K562 (cell line): ENCODE results near the gene TMEM247. TPM values are rescaled to one million over a fixed set of nuclear protein-coding genes. Genes with fewer than 3 reads are reported as not detected.

Experiments
- ATAC-seq: fragments of 200-7000 bp; cut with Tn5 transposase; 3 replicates; pipeline ENCODE4 v1.9.1; 2020; ENCODE audit warnings: moderate library complexity
- BruUV-seq: library from RNA; stranded (reverse); fragments of 400-500 nt; replicated peaks from 2 replicates; lab custom pipeline; 2021; lab: Mats Ljungman, UMichigan
- CTCF ChIA-PET: fragments of 300-600 bp; formaldehyde crosslinking; extraction: SDS; loops from one replicate; lab custom pipeline; 2021; ENCODE audit warnings: low intra/inter-chr PET ratio; lab: Yijun Ruan, JAX
- POLR2A ChIA-PET: fragments of 300-600, 350-650 bp; sonication (Branson Sonifier 250); formaldehyde crosslinking; extraction: SDS; loops from one replicate; lab custom pipeline; 2021; ENCODE audit warnings: antibody characterized with exemption, inconsistent platforms; lab: Yijun Ruan, JAX
- DNase-seq, 4 experiments: peaks; one replicate each; pipeline versions ENCODE4 v3.0.0 to v3.0.0-alpha.2; 2011 to 2018; ENCODE audit warnings: low spot score in 3 of 4, mixed read lengths in 3 of 4; ENCODE audit errors: extremely low read depth in 1 of 4
- FAIRE-seq: peaks from 2 replicates; lab custom pipeline; 2011; peaks lifted over from hg19 to GRCh38; lab: Jason Lieb, UNC
- H2AFZ ChIP-seq: 2 replicates; pipeline ENCODE4 v1.6.0; 2011; ENCODE audit warnings: low read depth, low read length, control low read depth, inconsistent platforms
- H3K27ac ChIP-seq: fragments of 200-600 bp; 3 replicates; pipeline ENCODE4 v1.8.0; 2011; ENCODE audit warnings: low read depth, mild to moderate bottlenecking, control low read depth, inconsistent platforms, low read length, moderate library complexity, mixed read lengths; ENCODE audit errors: extremely low read depth
- H3K27me3 ChIP-seq, 2 experiments: fragments of 300-600 bp in 1 of 2; 2 replicates in 1 of 2; 3 replicates in 1 of 2; pipeline versions ENCODE4 v1.6.0 to v1.8.0; 2011; ENCODE audit warnings: inconsistent platforms in 2 of 2, low read length in 2 of 2, mild to moderate bottlenecking in 1 of 2, mixed read lengths in 1 of 2, moderate library complexity in 1 of 2; ENCODE audit not compliant: control insufficient read depth in 2 of 2, insufficient read depth in 2 of 2
- H3K36me3 ChIP-seq: fragments of 300-600 bp; 3 replicates; pipeline ENCODE4 v1.8.0; 2011; ENCODE audit warnings: mild to moderate bottlenecking, low read length, inconsistent platforms; ENCODE audit not compliant: control insufficient read depth, insufficient read depth
- H3K4me1 ChIP-seq, 2 experiments: fragments of 200-600 bp in 1 of 2; replicated peaks in 1 of 2; 2 replicates in 1 of 2; 3 replicates in 1 of 2; pipeline versions ENCODE4 v1.5.1 to v1.8.0; 2011; ENCODE audit warnings: inconsistent platforms in 2 of 2, low read length in 2 of 2, mild to moderate bottlenecking in 1 of 2, mixed read lengths in 1 of 2, moderate library complexity in 1 of 2; ENCODE audit not compliant: control insufficient read depth in 2 of 2, insufficient read depth in 2 of 2
- H3K4me2 ChIP-seq: 2 replicates; pipeline ENCODE4 v1.6.1; 2011; ENCODE audit warnings: low read length, control low read depth, inconsistent platforms, mixed read lengths; ENCODE audit not compliant: insufficient read depth
- H3K4me3 ChIP-seq: fragments of 200-600 bp; sonication (generic), shearing (Covaris generic); 2 replicates; pipeline ENCODE4 v1.5.1; 2016; ENCODE audit warnings: control low read depth, inconsistent platforms
- H3K79me2 ChIP-seq: fragments of 200-600 bp; 3 replicates; pipeline ENCODE4 v1.8.0; 2011; ENCODE audit warnings: low read length, inconsistent platforms; ENCODE audit not compliant: control insufficient read depth, insufficient read depth
- H3K9ac ChIP-seq, 2 experiments: 2 replicates each; pipeline versions ENCODE4 v1.6.0 to v1.6.1; 2011; ENCODE audit warnings: low read depth in 2 of 2, low read length in 2 of 2, control low read depth in 1 of 2, inconsistent platforms in 1 of 2, mild to moderate bottlenecking in 1 of 2, mixed read lengths in 1 of 2; ENCODE audit not compliant: insufficient read depth in 1 of 2
- H3K9me1 ChIP-seq: one replicate; pipeline ENCODE4 v1.6.0; 2011; ENCODE audit warnings: inconsistent platforms, mild to moderate bottlenecking, low read length, moderate library complexity; ENCODE audit not compliant: control insufficient read depth, insufficient read depth
- H3K9me3 ChIP-seq: replicated peaks from 2 replicates; pipeline ENCODE4 v1.5.1; 2011; ENCODE audit warnings: low read depth, low read length, inconsistent platforms; ENCODE audit not compliant: control insufficient read depth, insufficient read depth
- H4K20me1 ChIP-seq: replicated peaks from 2 replicates; pipeline ENCODE4 v1.6.1; 2011; ENCODE audit warnings: low read length, inconsistent platforms, mixed read lengths; ENCODE audit not compliant: control insufficient read depth, insufficient read depth
- ATF6 ChIP-seq: sonication (generic); formaldehyde crosslinking; IDR thresholded peaks from 2 replicates; pipeline ENCODE4 v1.4.0; 2020; ENCODE audit warnings: mild to moderate bottlenecking, missing genetic modification reagents
- BCL6 ChIP-seq: fragments of 250-450 bp; sonication (Bioruptor Pico); IDR thresholded peaks from 2 replicates; pipeline ENCODE4 v1.4.0; 2020
- FOXK2 ChIP-seq, 2 experiments: fragments of 450-650 bp; IDR thresholded peaks in 1 of 2; conservative IDR thresholded peaks in 1 of 2; 2 replicates each; pipeline ENCODE4 v1.6.1; 2016; ENCODE audit warnings: low read depth in 2 of 2, mild to moderate bottlenecking in 1 of 2
- FOXP1 ChIP-seq: sonication (generic); formaldehyde crosslinking; IDR thresholded peaks from 2 replicates; pipeline ENCODE4 v1.8.0; 2022; ENCODE audit warnings: mild to moderate bottlenecking, missing genetic modification reagents
- HMG20A ChIP-seq: fragments of 450-650 bp; formaldehyde crosslinking; conservative IDR thresholded peaks from 2 replicates; pipeline ENCODE4 v1.4.0; 2020; ENCODE audit warnings: mild to moderate bottlenecking, mixed read lengths
- MTA2 ChIP-seq: fragments of 450-650 bp; IDR thresholded peaks from 2 replicates; pipeline ENCODE4 v1.6.1; 2016; ENCODE audit warnings: low read depth
- NBN ChIP-seq: fragments of 450-650 bp; IDR thresholded peaks from 2 replicates; pipeline ENCODE4 v1.6.1; 2016; ENCODE audit warnings: low read depth, mild to moderate bottlenecking
- OTX1 ChIP-seq: fragments of 450-650 bp; formaldehyde crosslinking; IDR thresholded peaks from 2 replicates; pipeline ENCODE4 v1.4.0; 2022; ENCODE audit warnings: mild to moderate bottlenecking
- SRSF3 ChIP-seq: fragments of 200-400 bp; formaldehyde crosslinking; IDR thresholded peaks from 2 replicates; pipeline ENCODE4 v1.6.1; 2016; ENCODE audit warnings: mild to moderate bottlenecking, low read length, moderate library complexity; ENCODE audit not compliant: insufficient read depth
- SUPT5H ChIP-seq: fragments of 450-650 bp; IDR thresholded peaks from 2 replicates; pipeline ENCODE4 v1.6.1; 2016
- ZBTB17 ChIP-seq: fragments of 450-650 bp; formaldehyde crosslinking; IDR thresholded peaks from 2 replicates; pipeline ENCODE4 v1.4.0; 2020; ENCODE audit warnings: mild to moderate bottlenecking
- ZBTB7A ChIP-seq: IDR thresholded peaks from 2 replicates; pipeline ENCODE4 v1.6.1; 2011; ENCODE audit warnings: low read depth, mild to moderate bottlenecking, low read length, moderate library complexity, borderline replicate concordance; ENCODE audit not compliant: control insufficient read depth
- whole genome bisulfite sequencing: fragments of 100-300 bp; shearing (Covaris generic); methylation state at CpG from one replicate; pipeline ENCODE4 v1.1.6; 2016; ENCODE audit warnings: low coverage, mixed read lengths; ENCODE audit not compliant: insufficient coverage; ENCODE audit errors: missing lambda C conversion rate; 5-methylcytosine and 5-hydroxymethylcytosine counted together
- in situ Hi-C: fragments of 300-500 bp; cut with MboI; formaldehyde crosslinking; loops from 4 replicates; pipeline ENCODE4 v1.15.0; 2018; ENCODE audit warnings: inconsistent platforms, mixed read lengths
- intact Hi-C: fragments of 100-400 bp; cut with micrococcal nuclease; formaldehyde crosslinking; loops from 2 replicates; pipeline ENCODE4 v1.14.2; 2022
- polyA plus RNA-seq, 8 experiments: library from polyadenylated mRNA; depleted of rRNA in 4 of 8; stranded (reverse) in 5 of 8; unstranded in 3 of 8; fragments of >200 nt; fragmentation: Nextera tagmentation in 2 of 8; fragmentation: Illumina TruSeq in 1 of 8; extraction: Ambion mirVana in 2 of 8; extraction: Trizol in 1 of 8; gene quantifications; 2 replicates each; pipeline versions ENCODE4 v1.2.1 to v1.2.3, GENCODE V29; 2011 to 2014; ENCODE audit warnings: inconsistent platforms in 1 of 8, missing spikeins in 1 of 8
- total RNA-seq, 7 experiments: library from RNA; depleted of rRNA in 6 of 7; stranded (reverse); fragments of >200 nt in 6 of 7; fragmentation: Illumina TruSeq in 2 of 7; extraction: Trizol in 2 of 7; gene quantifications; 2 replicates each; pipeline versions ENCODE4 v1.2.1 to v1.2.3, GENCODE V29; 2011 to 2021; ENCODE audit warnings: low replicate concordance in 1 of 7

TMEM247 gene
- total and polyA plus RNA-seq, 9 of the 15 experiments (the other 6 are each of a cell fraction or from before 2014, with no cell fraction given) = 0.24 to 4.7 (median 3.1) TPM

- Histone ChIP-seq H3K9me3 (no peaks in the 10 kb centered on the region; the same call in 1 of the 2 replicates), H4K20me1 (no peaks in the 10 kb centered on the region), H3K27me3 (no peaks in the 10 kb centered on the region), H3K9me1 (no peaks in the 10 kb centered on the region), H3K4me3 (no peak overlapping the region), H2AFZ (no peak overlapping the region), H3K79me2 (no peaks in the 10 kb centered on the region), H3K36me3 (no peaks in the 10 kb centered on the region; the same call in 2 of the 3 replicates), H3K9ac (no peak overlapping the region), H3K4me1 (no peaks in the 10 kb centered on the region), H3K4me2 (no peak overlapping the region), H3K27ac (no peak overlapping the region)
- no peak for DNase-seq
- BruUV-seq = no TSS peak
- no peak for FAIRE-seq
- ATAC-seq = no peak
- CTCF ChIA-PET = no interaction called here
- intact Hi-C loops (no loop called here), in situ Hi-C loops (no loop called here)
- POLR2A ChIA-PET = interaction anchor here (0.8 kb wide), 1 partner anchor 674 kb away, joined by 3 read pairs; no protein-coding TSS in a partner anchor
- 0% methylated on average over 1 of the region's 1 CpG for WGBS
- no peak for TF ChIP-seq ZBTB17 (CRISPR knock-in tag)
- no peak for TF ChIP-seq FOXK2 (conservative IDR thresholded peaks at IDR 0.05 in 1 of 2, IDR thresholded peaks at IDR 0.05 in 1 of 2; ENCODE audit: low read depth in 2 of 2)
- TF ChIP-seq BCL6 (CRISPR knock-in tag) = no peak
- TF ChIP-seq SRSF3 = no peak
- TF ChIP-seq HMG20A = no peak
- no peak for TF ChIP-seq OTX1
- no peak for TF ChIP-seq ATF6 (CRISPR knock-in tag)
- TF ChIP-seq ZBTB7A = no peak
- TF ChIP-seq SUPT5H = no peak
- no peak for TF ChIP-seq FOXP1 (CRISPR knock-in tag)
- TF ChIP-seq NBN = no peak
- TF ChIP-seq MTA2 = no peak
These were observed 49.5 kb downstream of the TMEM247 start for GRCh38 chr2:46528880-46529279.
